Ectodermal cell (in vitro differentiated cells): ENCODE measurements around the gene CTDSPL.
"Not testable (repeated sequence)": the region's sequence is repeated elsewhere in the genome, so short reads cannot be mapped to it uniquely, and the experiment has no call there.

ENCODE experiments used
- H3K27ac ChIP-seq: 2 replicates; pipeline ENCODE4 v1.7.0; 2013; ENCODE audit warnings: mild to moderate bottlenecking, low read depth, low read length; ENCODE audit not compliant: insufficient read depth, poor library complexity, severe bottlenecking
- H3K27me3 ChIP-seq: 2 replicates; pipeline ENCODE4 v1.7.0; 2013; ENCODE audit warnings: mild to moderate bottlenecking, low read length; ENCODE audit not compliant: insufficient read depth, control insufficient read depth, poor library complexity, severe bottlenecking
- H3K36me3 ChIP-seq: one replicate; pipeline ENCODE4 v1.7.0; 2013; ENCODE audit warnings: low read length; ENCODE audit not compliant: control insufficient read depth, insufficient read depth
- H3K4me1 ChIP-seq: one replicate; pipeline ENCODE4 v1.7.0; 2013; ENCODE audit warnings: low read length; ENCODE audit not compliant: control insufficient read depth, insufficient read depth
- H3K4me3 ChIP-seq: 2 replicates; pipeline ENCODE4 v1.7.0; 2013; ENCODE audit warnings: low read depth, low read length, control low read depth; ENCODE audit not compliant: insufficient read depth
- H3K9me3 ChIP-seq: 2 replicates; pipeline ENCODE4 v1.7.0; 2013; ENCODE audit warnings: mild to moderate bottlenecking, low read length, moderate library complexity; ENCODE audit not compliant: control insufficient read depth
- WGBS, 2 experiments: methylation state at CpG; one replicate each; pipeline ENCODE4 v1.1.7; 2013; ENCODE audit warnings: missing lambda C conversion rate in 2 of 2; 5-methylcytosine and 5-hydroxymethylcytosine counted together

Gene CTDSPL

DNA sequence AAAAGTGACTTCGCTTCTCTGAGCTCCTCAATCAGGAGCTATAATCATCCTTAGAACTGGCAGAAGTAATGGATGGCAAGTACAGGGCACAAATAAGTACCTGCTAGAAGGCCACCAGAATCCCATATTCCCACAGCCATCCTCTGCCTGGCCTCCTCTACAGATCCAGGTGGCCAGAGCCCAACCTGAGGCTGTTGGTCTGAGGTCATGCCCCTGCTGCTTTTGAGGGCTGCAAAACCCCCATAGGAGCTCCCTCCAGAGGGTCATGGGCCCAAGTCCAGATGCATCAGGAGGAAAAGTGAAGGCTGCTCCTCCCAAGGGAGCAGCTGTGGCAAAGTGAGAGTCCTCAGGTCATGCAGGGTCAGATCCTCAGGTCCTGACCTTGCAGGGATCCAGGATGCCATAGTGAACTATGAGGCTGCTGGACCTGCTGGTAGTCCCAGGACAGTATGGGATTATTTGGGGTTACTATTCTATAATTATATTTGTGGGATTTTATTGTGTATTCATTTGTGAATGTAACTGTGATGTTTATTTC lies 170.7 kb downstream of the CTDSPL start:
- Histone ChIP-seq H3K4me3 (no peak overlapping the region), H3K9me3 (no peaks in the 10 kb centered on the region), H3K27me3 (peaks cover 53% of the 10 kb centered on the region), H3K4me1 (peaks cover 4% of the 10 kb centered on the region), H3K36me3 (no peaks in the 10 kb centered on the region), H3K27ac (no peak overlapping the region)
- 91 to 100% methylated on average over 1 of the region's 1 CpG for WGBS, 2 experiments

DNA sequence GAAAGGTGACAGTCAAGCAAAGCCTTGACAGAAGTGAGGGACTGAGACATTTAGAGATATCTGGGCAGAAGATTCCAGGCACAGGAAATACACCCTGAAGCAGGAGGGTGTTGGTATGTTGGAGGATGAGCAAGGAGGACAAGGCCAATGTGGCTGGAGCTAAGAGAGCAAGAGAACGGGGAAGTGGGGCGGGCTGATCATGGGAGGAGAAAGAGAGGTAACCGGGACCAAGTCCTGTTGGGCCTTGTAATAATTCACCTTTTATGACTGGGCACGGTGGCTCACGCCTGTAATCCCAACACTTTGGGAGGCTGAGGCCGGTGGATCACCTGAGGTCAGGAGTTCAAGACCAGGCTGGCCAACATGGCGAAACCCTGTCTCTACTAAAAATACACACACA lies 171.9 kb downstream of the CTDSPL start:
- H3K27me3 ChIP-seq: peaks cover 49% of the 10 kb centered on the region
- not testable (repeated sequence) for H3K4me1 ChIP-seq, H3K4me3 ChIP-seq, H3K36me3 ChIP-seq, H3K27ac ChIP-seq, H3K9me3 ChIP-seq
- WGBS, 2 experiments: 93 to 95% methylated on average over 6 of the region's 7 CpGs
